GM23338 (cell line): ENCODE results near the gene PIK3R3. TPM values are rescaled to one million over a fixed set of nuclear protein-coding genes. Genes with fewer than 3 reads are reported as not detected.

ENCODE experiments used
- ATAC-seq: fragments of 200-7000 bp; cut with Tn5 transposase; 3 replicates; pipeline ENCODE4 v1.9.1; 2020
- DNase-seq: peaks from one replicate; pipeline ENCODE4 v3.0.0-alpha.2; 2015; ENCODE audit warnings: low spot score
- H2AFZ ChIP-seq: fragments of 200-600 bp; sonication (generic); 2 replicates; pipeline ENCODE4 v1.8.0; 2016; ENCODE audit warnings: antibody characterized with exemption, mild to moderate bottlenecking, moderate library complexity
- H3F3A ChIP-seq: fragments of 200-600 bp; sonication (generic); replicated peaks from 2 replicates; pipeline ENCODE4 v1.8.0; 2017; ENCODE audit warnings: antibody characterized with exemption, mixed run types, low read depth
- H3K27ac ChIP-seq: fragments of 200-600 bp; sonication (generic); 2 replicates; pipeline ENCODE4 v1.6.1; 2016; ENCODE audit warnings: low read depth
- H3K27me3 ChIP-seq: fragments of 200-600 bp; sonication (generic); 2 replicates; pipeline ENCODE4 v1.8.0; 2016; ENCODE audit warnings: mild to moderate bottlenecking, mixed run types, moderate library complexity; ENCODE audit not compliant: insufficient read depth
- H3K36me3 ChIP-seq: fragments of 200-600 bp; sonication (generic); 2 replicates; pipeline ENCODE4 v1.8.0; 2016; ENCODE audit warnings: mild to moderate bottlenecking; ENCODE audit not compliant: insufficient read depth
- H3K4me1 ChIP-seq: fragments of 200-600 bp; sonication (generic); 2 replicates; pipeline ENCODE4 v1.8.0; 2016; ENCODE audit warnings: mild to moderate bottlenecking, moderate library complexity; ENCODE audit not compliant: insufficient read depth
- H3K4me2 ChIP-seq: fragments of 200-600 bp; sonication (generic); 2 replicates; pipeline ENCODE4 v1.7.1; 2017; ENCODE audit warnings: mixed run types
- H3K4me3 ChIP-seq: fragments of 200-600 bp; sonication (generic); 2 replicates; pipeline ENCODE4 v1.6.1; 2016; ENCODE audit warnings: mixed run types
- H3K79me2 ChIP-seq: fragments of 200-600 bp; sonication (generic); replicated peaks from 2 replicates; pipeline ENCODE4 v1.8.0; 2017; ENCODE audit warnings: mild to moderate bottlenecking; ENCODE audit not compliant: insufficient read depth
- H3K9me2 ChIP-seq: fragments of 200-600 bp; sonication (generic); 2 replicates; pipeline ENCODE4 v1.8.0; 2017; ENCODE audit not compliant: insufficient read depth
- H4K20me1 ChIP-seq: fragments of 200-600 bp; sonication (generic); replicated peaks from 2 replicates; pipeline ENCODE4 v1.8.0; 2017; ENCODE audit warnings: mild to moderate bottlenecking; ENCODE audit not compliant: insufficient read depth
- H3K27ac Mint-ChIP-seq: 2 replicates; pipeline ENCODE4 v1.8.0; 2020; ENCODE audit warnings: inconsistent platforms, mild to moderate bottlenecking, moderate library complexity, mixed read lengths
- H3K27me3 Mint-ChIP-seq: 3 replicates; pipeline ENCODE4 v1.8.0; 2022; ENCODE audit warnings: low read depth, mild to moderate bottlenecking, moderate library complexity, mixed read lengths, inconsistent platforms; ENCODE audit not compliant: insufficient read depth, poor library complexity
- H3K36me3 Mint-ChIP-seq: 3 replicates; pipeline ENCODE4 v1.8.0; 2021; ENCODE audit warnings: low read depth, mild to moderate bottlenecking, inconsistent platforms, moderate library complexity, mixed read lengths
- H3K4me1 Mint-ChIP-seq: 3 replicates; pipeline ENCODE4 v1.8.0; 2020; ENCODE audit warnings: mild to moderate bottlenecking, inconsistent platforms, mixed read lengths
- H3K4me3 Mint-ChIP-seq: 3 replicates; pipeline ENCODE4 v1.8.0; 2021; ENCODE audit warnings: moderate library complexity, mild to moderate bottlenecking, inconsistent platforms, mixed read lengths
- H3K9me3 Mint-ChIP-seq: 3 replicates; pipeline ENCODE4 v1.8.0; 2020; ENCODE audit warnings: moderate library complexity, mild to moderate bottlenecking, inconsistent platforms, mixed read lengths
- CREB1 ChIP-seq: fragments of 250-450 bp; sonication (Bioruptor Pico); IDR thresholded peaks from 2 replicates; pipeline ENCODE4 v1.5.0; 2020; ENCODE audit warnings: low read depth, mild to moderate bottlenecking, moderate library complexity
- CTCF ChIP-seq, 2 experiments: fragments of 200-600 bp in 1 of 2; sonication (generic) in 1 of 2; conservative IDR thresholded peaks; 2 replicates each; pipeline versions ENCODE4 v1.5.1 to v1.6.1; 2016 to 2017; ENCODE audit warnings: antibody characterized with exemption in 2 of 2, low read depth in 2 of 2, mild to moderate bottlenecking in 2 of 2, moderate library complexity in 1 of 2
- ETS1 ChIP-seq: IDR thresholded peaks from 2 replicates; pipeline ENCODE4 v1.6.1; 2016; ENCODE audit warnings: antibody characterized with exemption
- EZH2 ChIP-seq: fragments of 200-600 bp; sonication (generic); IDR thresholded peaks from one replicate; pipeline ENCODE4 v1.8.0; 2017; ENCODE audit warnings: antibody characterized with exemption, mild to moderate bottlenecking, low read depth; ENCODE audit not compliant: unreplicated experiment
- EZH2phosphoT487 ChIP-seq: fragments of 200-600 bp; sonication (generic); IDR thresholded peaks from one replicate; pipeline ENCODE4 v1.8.1; 2018; ENCODE audit warnings: antibody characterized with exemption; ENCODE audit not compliant: unreplicated experiment
- JUNB ChIP-seq: IDR thresholded peaks from one replicate; pipeline ENCODE4 v1.6.1; 2016; ENCODE audit warnings: antibody characterized with exemption; ENCODE audit not compliant: unreplicated experiment
- NANOG ChIP-seq: IDR thresholded peaks from 2 replicates; pipeline ENCODE4 v1.6.1; 2016; ENCODE audit warnings: antibody characterized with exemption, borderline replicate concordance
- POLR2AphosphoS5 ChIP-seq: IDR thresholded peaks from 2 replicates; pipeline ENCODE4 v1.6.1; 2016; ENCODE audit warnings: antibody characterized with exemption, low read depth
- REST ChIP-seq: IDR thresholded peaks from one replicate; pipeline ENCODE4 v1.6.1; 2018; ENCODE audit warnings: antibody characterized with exemption; ENCODE audit not compliant: unreplicated experiment
- STAT1 ChIP-seq: IDR thresholded peaks from one replicate; pipeline ENCODE4 v1.6.1; 2016; ENCODE audit warnings: antibody characterized with exemption; ENCODE audit not compliant: unreplicated experiment
- ZNF114 ChIP-seq: fragments of 250-450 bp; sonication (Bioruptor Pico); IDR thresholded peaks from 2 replicates; pipeline ENCODE4 v1.5.0; 2020; ENCODE audit warnings: mild to moderate bottlenecking, moderate library complexity
- ZNF462 ChIP-seq: fragments of 250-450 bp; sonication (Bioruptor Pico); IDR thresholded peaks from 2 replicates; pipeline ENCODE4 v1.5.0; 2020; ENCODE audit warnings: mild to moderate bottlenecking, moderate library complexity
- polyA plus RNA-seq: library from polyadenylated mRNA; unstranded; fragments of >200 nt; fragmentation: Nextera tagmentation; extraction: Ambion mirVana; gene quantifications from 2 replicates; pipeline ENCODE4 v1.2.1, GENCODE V29; 2016
- total RNA-seq: library from RNA; depleted of rRNA; stranded (reverse); fragments of >200 nt; shearing (Covaris generic); gene quantifications from 2 replicates; pipeline ENCODE4 v1.2.3, GENCODE V29; 2014

PIK3R3 gene
- total and polyA plus RNA-seq, 2 experiments from 2014 or later, result 7.5 to 8.6 TPM

- H3K4me1 Mint-ChIP-seq, result no peaks in the 10 kb centered on the region
- H2AFZ ChIP-seq, result no peak overlapping the region
- ATAC-seq, result no peak
- H3K27me3 ChIP-seq, result no peaks in the 10 kb centered on the region
- no peaks in the 10 kb centered on the region for H4K20me1 ChIP-seq
- no peak overlapping the region for H3K4me2 ChIP-seq
- no peak for DNase-seq
- no peaks in the 10 kb centered on the region for H3F3A ChIP-seq
- H3K4me1 ChIP-seq, result no peaks in the 10 kb centered on the region
- H3K79me2 ChIP-seq, result peaks cover 5% of the 10 kb centered on the region; the same call in 1 of the 2 replicates
- H3K27me3 Mint-ChIP-seq, result peaks cover 3% of the 10 kb centered on the region
- H3K36me3 ChIP-seq, result no peaks in the 10 kb centered on the region
- H3K4me3 Mint-ChIP-seq, result no peak overlapping the region
- no peaks in the 10 kb centered on the region for H3K9me2 ChIP-seq
- peaks cover 12% of the 10 kb centered on the region; the same call in 1 of the 3 replicates for H3K36me3 Mint-ChIP-seq
- no peak overlapping the region for H3K27ac ChIP-seq
- no peak overlapping the region for H3K27ac Mint-ChIP-seq
- TF ChIP-seq JUNB (no peak), ZNF114 (CRISPR knock-in tag) (no peak), EZH2phosphoT487 (no peak), REST (no peak), NANOG (no peak), POLR2AphosphoS5 (no peak), ETS1 (no peak), EZH2 (no peak), CREB1 (CRISPR knock-in tag) (no peak), STAT1 (no peak), ZNF462 (CRISPR knock-in tag) (no peak), CTCF (conservative IDR thresholded peaks at IDR 0.05; ENCODE audit: low read depth in 2 of 2) (no peak)
- H3K9me3 Mint-ChIP-seq, result peaks cover 3% of the 10 kb centered on the region; the same call in 2 of the 3 replicates
- H3K4me3 ChIP-seq, result no peak overlapping the region
Observed at GRCh38 chr1:46098027-46098712, 34.3 kb downstream of the PIK3R3 start.
